HG02840 (cell line): ENCODE results near the gene ATP6AP2.
"Not testable (repeated sequence)": the region's sequence is repeated elsewhere in the genome, so short reads cannot be mapped to it uniquely, and the experiment has no call there.

ENCODE experiments used
- ATAC-seq: cut with Tn5 transposase; IDR thresholded peaks from one replicate; pipeline ENCODE4 v1.9.1; 2021; ENCODE audit warnings: mild to moderate bottlenecking, moderate library complexity, moderate number of reproducible peaks; ENCODE audit not compliant: unreplicated experiment, low FRiP score

ATP6AP2 gene

GRCh38 chrX:40573763-40574162, 7.0 kb upstream of the ATP6AP2 start:
- no peak for ATAC-seq

- not testable (repeated sequence) for ATAC-seq
Measured at GRCh38 chrX:40575411-40575810, 5.4 kb upstream of the ATP6AP2 start.

GRCh38 chrX:40576291-40576690, 4.5 kb upstream of the ATP6AP2 start:
- no peak for ATAC-seq

GRCh38 chrX:40578039-40578695, 2.6 kb upstream of the ATP6AP2 start:
- ATAC-seq = no peak

- ATAC-seq = no peak
Measured at GRCh38 chrX:40579141-40579540, 1.6 kb upstream of the ATP6AP2 start.

- no peak for ATAC-seq
Measured at GRCh38 chrX:40579900-40580536, 752 bp upstream of the ATP6AP2 start.

- no peak for ATAC-seq
Measured at GRCh38 chrX:40581336-40581920, 658 bp downstream of the ATP6AP2 start.

GRCh38 chrX:40582178-40582577, 1.4 kb downstream of the ATP6AP2 start:
- ATAC-seq = not testable (repeated sequence)

- ATAC-seq = no peak
Measured at GRCh38 chrX:40582811-40583210, 2.0 kb downstream of the ATP6AP2 start.

GRCh38 chrX:40587623-40588022, 6.9 kb downstream of the ATP6AP2 start:
- not testable (repeated sequence) for ATAC-seq

- ATAC-seq = not testable (repeated sequence)
Measured at GRCh38 chrX:40589616-40590321, 9.0 kb downstream of the ATP6AP2 start.

- ATAC-seq = no peak
Measured at GRCh38 chrX:40603446-40603845, 22.7 kb downstream of the ATP6AP2 start.

GRCh38 chrX:40607381-40607780, 26.6 kb downstream of the ATP6AP2 start:
- ATAC-seq = no peak

GRCh38 chrX:40612511-40612910, 31.7 kb downstream of the ATP6AP2 start:
- no peak for ATAC-seq

- no peak for ATAC-seq
Measured at GRCh38 chrX:40615976-40616375, 35.2 kb downstream of the ATP6AP2 start.

- ATAC-seq = no peak
Measured at GRCh38 chrX:40617566-40617965, 36.8 kb downstream of the ATP6AP2 start.

GRCh38 chrX:40622479-40623138, 41.8 kb downstream of the ATP6AP2 start:
- ATAC-seq = no peak

- ATAC-seq = no peak
Measured at GRCh38 chrX:40623139-40623536, 42.4 kb downstream of the ATP6AP2 start, which contains the start of gene MPC1L. Gene MPC1L (plus strand): TSS chrX:40623428. CDS start chrX:40623566, 138 bp downstream.

- no peak for ATAC-seq
Measured at GRCh38 chrX:40623665-40624064, 42.9 kb downstream of the ATP6AP2 start.

GRCh38 chrX:40625294-40625693, 44.5 kb downstream of the ATP6AP2 start:
- ATAC-seq = no peak

GRCh38 chrX:40628506-40628905, 47.7 kb downstream of the ATP6AP2 start:
- no peak for ATAC-seq
